ENCODE data around the gene PTH1R.

Gene PTH1R

DNA sequence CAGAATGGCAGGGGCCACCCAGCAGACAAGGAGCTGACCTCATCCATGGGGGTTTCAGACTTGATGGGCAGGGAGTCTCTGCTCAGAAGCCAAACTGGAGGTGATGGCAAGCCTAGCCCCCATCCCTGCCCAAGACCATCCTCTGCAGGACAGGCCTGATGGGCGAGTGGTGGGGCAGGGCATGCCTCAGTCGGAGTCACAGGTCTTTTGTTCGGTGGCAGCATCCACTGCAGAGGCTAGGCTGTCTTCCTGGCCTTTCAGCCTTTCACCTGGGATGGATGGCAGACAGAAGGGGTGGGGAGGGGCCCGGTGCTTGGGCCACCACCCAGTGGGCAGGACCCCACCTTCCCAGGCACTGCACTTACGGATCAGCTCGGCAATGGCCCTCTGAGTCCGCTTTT, 44.4 kb downstream of the PTH1R start:
- TF ChIP-seq GATA3 (IDR thresholded peaks at IDR 0.05; ENCODE audit: low read depth, low read length) (no peak), GATA2 (IDR thresholded peaks at IDR 0.05; ENCODE audit: low read depth, low read length) (no peak)

DNA sequence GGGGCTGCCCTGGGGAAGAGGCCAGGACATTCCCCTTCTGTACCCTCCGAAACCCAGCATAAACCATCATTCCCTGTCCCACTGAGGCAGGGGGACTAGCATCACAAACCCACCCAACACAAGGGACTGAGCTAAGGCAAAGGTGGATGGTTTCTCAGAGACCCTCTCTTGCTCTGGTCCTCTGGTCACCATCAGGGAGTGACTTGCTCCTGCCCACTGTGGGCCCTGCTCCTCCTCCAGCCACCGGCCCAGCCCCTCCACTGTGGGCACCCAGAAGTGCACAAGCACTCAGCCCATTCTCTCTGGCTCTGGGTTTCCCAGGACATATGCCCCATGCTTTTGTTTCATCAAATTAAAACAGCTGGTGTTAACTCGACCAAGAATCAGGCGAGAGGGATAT, 44.9 kb downstream of the PTH1R start:
- no peak for TF ChIP-seq GATA3 (IDR thresholded peaks at IDR 0.05; ENCODE audit: low read depth, low read length)
- TF ChIP-seq GATA2 (IDR thresholded peaks at IDR 0.05; ENCODE audit: low read depth, low read length), result no peak

DNA sequence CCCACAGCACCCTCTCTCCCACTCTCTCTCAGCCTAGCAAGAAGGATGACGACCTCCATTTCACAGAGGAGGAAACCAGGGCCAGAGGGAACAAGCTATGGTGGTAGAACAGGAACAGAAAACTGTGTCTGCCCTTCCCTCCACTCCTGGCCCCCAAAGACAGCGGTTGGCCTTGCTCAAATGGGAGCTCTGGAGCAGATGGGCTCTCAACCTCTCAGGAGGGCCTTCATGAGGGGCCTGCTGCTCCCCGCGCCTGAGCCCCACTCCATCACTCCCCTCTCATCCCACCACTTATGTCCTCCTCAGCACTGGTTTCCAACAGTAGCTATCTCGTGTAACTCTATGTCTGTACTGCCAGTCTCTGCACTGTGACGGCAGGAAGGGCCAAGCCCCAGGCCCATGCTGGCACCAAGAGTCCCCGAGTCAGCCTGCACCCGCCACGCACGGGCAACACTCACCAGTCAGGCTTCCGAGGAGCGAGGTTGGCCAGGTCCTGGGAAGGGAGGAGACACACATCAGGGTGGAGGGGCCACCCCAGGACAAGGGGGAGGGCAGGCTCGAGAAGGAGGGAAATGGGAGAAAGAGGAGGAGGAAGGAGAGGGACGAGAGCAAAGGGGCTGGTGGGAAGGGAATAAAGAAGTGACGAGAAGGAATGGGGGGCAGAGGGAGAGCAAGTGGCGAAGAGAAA, 45.5 kb downstream of the PTH1R start:
- TF ChIP-seq GATA3 (IDR thresholded peaks at IDR 0.05; ENCODE audit: low read depth, low read length), result no peak
- no peak for TF ChIP-seq GATA2 (IDR thresholded peaks at IDR 0.05; ENCODE audit: low read depth, low read length)

DNA sequence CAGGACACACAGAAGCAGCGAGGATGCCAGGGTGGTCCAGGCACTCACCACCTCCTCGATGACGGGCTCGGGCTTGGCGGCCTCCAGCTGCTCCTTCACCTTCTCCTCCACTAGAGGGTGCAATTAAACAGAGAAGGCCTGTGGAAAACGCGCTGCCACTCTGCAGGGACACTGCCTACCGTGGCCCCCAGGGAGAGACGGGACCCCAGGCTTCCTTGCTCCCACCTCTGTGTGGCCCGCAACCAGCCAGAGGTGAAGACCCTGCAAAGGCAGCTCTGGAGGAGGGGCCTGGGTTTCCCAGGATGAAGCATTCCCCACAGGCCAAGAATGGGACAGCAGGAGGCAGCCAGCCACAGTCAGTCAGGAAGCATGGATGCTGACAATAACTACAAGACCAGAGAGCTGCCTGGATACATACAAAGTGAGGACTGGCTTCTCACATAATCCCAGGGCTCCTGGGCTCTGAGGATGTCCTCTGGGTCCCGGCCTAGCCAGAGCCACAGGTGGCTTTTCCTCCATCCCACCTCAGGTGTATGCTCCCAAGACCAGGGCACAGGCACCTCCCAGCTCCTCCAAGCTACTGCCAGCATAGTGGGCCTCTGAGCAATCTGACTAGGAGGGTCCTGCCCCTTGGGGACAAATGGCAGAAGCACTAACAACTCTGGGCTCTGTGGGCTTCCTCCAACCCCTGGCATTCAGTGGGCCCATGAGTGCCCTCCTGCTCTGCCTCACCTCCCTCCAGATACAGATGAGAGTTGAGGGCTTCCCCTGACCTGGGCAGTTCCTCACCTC, 46.2 kb downstream of the PTH1R start:
- TF ChIP-seq GATA2 (IDR thresholded peaks at IDR 0.05; ENCODE audit: low read depth, low read length) (no peak), GATA3 (IDR thresholded peaks at IDR 0.05; ENCODE audit: low read depth, low read length) (no peak)

DNA sequence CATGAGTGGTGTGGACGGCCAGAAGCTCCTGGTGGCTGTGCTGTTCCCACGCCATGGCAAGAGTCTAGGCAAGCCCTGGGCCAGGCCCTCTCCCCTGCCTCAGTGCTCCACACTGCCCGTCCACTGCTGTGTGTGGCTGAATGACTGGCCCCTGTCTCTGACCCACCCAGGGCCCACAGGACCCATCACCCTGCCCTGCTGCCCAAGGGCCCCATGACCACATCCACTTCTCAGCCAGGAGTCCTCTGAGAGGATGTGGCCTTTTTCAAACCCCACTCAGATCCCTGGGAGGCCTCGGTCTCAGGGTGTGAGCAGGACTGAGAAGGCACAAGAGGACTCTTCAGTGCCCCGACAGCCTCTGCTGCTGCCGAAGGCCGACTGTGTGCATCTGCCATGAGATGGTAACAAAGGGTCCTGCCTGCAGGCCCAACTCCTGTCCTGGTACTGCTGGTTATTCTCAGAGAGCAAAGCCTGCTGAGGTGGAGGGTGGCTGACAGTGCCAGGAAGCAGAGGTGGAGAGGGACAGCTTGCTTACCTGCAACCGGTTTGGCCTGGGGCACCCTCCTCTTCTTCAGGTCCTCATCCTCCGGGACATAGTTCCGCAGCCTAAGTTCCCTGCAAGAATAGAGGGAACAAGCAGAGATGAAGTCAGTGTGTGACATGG, 47.5 kb downstream of the PTH1R start:
- TF ChIP-seq GATA3 (IDR thresholded peaks at IDR 0.05; ENCODE audit: low read depth, low read length) (no peak), GATA2 (IDR thresholded peaks at IDR 0.05; ENCODE audit: low read depth, low read length) (no peak)

DNA sequence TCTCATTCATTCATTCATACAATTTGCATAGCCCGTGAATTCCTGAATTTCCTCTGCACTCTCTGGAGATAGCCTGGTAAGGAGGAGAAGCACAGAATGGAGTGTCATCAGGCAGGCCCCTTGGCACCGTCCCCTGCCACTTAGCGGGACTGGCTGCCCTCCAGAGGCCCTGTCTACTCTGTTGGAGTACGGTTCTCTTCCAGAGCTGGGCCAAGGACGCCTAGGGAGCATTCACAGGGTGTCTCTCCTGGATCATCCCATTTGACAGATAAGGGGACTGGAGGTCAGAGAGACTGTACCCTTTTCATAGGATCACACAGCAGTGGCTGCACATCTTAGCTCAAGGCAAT, 48.0 kb downstream of the PTH1R start:
- TF ChIP-seq GATA2 (IDR thresholded peaks at IDR 0.05; ENCODE audit: low read depth, low read length) (no peak), GATA3 (IDR thresholded peaks at IDR 0.05; ENCODE audit: low read depth, low read length) (no peak)

DNA sequence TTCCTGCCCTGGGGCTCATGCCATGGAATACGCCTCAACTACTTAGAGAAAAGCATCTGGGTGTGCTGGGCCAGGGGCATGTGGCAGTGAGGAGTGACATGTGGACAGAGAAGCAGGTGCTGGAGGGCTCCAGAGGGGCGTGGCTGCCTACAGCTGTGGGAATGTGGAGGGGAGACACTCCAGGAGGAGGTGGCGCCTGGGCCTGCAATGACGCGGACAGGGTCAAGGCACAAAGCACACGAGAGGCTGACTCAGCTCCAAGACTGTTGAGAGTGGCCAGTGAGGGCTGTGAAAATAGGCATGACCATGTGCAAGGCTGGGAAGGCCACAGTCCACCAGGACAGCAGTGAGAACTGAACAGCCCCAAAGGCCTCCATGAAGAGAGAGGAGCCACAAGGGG, 48.5 kb downstream of the PTH1R start:
- TF ChIP-seq GATA3 (IDR thresholded peaks at IDR 0.05; ENCODE audit: low read depth, low read length), result no peak
- TF ChIP-seq GATA2 (IDR thresholded peaks at IDR 0.05; ENCODE audit: low read depth, low read length), result no peak

DNA sequence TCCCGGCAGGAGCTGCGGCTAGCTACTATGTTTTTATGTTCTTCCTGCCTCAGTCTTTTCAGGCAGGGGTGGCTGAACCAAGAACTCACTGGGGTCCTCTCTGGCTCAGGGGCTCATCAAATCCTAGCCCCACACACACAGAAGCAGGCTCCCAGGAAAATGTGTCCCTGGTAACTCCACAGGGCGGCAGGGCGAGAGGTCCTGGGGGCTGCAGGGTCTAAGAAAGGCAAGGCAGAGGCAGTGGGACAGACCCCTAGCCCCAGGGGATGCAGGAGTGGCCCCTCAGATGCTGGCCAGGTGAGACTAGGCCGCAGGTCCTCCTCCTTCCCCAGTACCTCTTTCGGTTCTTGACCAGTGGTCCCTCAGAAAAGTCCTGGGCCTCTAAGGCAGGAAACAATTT, 48.9 kb downstream of the PTH1R start:
- TF ChIP-seq GATA2 (IDR thresholded peaks at IDR 0.05; ENCODE audit: low read depth, low read length), result no peak
- no peak for TF ChIP-seq GATA3 (IDR thresholded peaks at IDR 0.05; ENCODE audit: low read depth, low read length)

DNA sequence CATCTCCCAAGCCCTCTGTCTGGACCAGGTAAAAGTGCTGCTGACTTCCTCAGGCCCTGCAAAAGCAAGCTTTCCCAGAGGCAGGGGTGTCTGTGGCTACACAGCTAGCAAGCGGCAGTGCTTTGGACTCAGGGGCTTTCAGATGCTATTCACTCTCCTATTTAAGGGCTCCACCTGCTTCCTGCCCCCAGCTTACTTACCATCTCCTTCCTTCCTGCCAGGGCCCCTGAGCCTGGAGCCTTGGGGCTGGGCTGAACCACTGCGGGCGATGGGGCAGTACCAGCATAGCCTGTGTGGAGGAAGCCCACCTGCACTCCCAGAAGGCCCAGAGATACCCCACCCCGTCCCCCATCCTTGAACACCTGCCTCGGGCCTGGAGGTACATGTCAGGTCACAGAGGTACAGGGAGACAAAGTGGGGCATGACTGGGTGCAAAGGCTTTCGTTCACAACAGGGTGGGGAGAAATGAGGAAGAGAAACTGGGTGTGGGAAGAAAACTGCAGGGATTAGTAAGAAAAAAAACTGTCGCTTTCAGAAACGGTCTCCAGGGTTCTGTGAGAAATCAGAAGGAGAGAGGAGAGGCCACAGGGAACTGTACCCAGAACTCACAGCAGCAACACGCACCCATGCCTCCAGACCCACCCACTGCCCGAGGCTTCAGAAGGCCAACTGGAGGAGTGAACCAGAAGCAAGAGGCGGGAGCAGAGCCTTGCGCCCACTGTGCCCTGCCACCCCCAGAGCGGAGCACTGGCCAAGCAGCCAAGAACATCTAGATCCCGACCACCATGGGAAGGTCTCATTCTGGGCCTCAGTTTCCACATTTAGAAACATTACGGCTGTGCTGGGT, 49.6 kb downstream of the PTH1R start:
- TF ChIP-seq GATA3 (IDR thresholded peaks at IDR 0.05; ENCODE audit: low read depth, low read length) (no peak), GATA2 (IDR thresholded peaks at IDR 0.05; ENCODE audit: low read depth, low read length) (no peak)

DNA sequence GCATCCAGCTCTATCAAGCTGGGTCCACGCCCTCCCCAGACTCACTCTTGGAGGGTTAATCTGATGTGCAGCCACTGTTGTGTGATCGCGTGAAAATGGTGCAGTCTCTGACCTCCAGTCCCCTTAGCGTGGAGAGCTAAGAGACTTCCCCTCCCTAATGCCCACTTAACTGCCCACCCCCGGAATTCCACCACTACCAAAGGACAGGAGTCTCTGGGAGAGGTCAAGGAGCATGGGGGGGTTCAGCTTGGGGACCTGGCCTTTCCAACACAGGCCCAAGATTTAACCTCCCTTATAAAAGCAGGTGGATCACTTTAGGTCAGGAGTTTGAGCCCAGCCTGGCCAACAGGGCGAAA, 50.2 kb downstream of the PTH1R start:
- TF ChIP-seq GATA2 (IDR thresholded peaks at IDR 0.05; ENCODE audit: low read depth, low read length) (no peak), GATA3 (IDR thresholded peaks at IDR 0.05; ENCODE audit: low read depth, low read length) (no peak)

DNA sequence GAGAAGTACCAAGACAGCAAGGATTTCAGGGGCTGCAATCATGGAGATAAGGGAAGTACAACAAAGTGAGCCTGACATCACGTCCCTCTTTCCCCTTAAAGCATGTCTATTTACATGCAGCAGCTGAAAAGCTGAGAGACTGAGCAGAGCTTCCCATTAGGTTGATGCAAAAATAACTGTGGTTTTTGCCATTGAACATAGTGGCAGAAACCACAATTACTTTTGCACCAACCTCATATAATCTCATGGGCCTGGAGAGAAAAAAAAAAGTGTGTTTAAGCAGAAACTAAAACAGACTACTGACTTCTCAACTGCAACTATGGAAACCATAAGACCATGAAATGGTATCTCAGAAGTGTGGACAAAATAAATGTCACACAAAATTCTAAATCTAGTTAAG, 50.8 kb downstream of the PTH1R start:
- TF ChIP-seq GATA2 (IDR thresholded peaks at IDR 0.05; ENCODE audit: low read depth, low read length), result no peak
- no peak for TF ChIP-seq GATA3 (IDR thresholded peaks at IDR 0.05; ENCODE audit: low read depth, low read length)

DNA sequence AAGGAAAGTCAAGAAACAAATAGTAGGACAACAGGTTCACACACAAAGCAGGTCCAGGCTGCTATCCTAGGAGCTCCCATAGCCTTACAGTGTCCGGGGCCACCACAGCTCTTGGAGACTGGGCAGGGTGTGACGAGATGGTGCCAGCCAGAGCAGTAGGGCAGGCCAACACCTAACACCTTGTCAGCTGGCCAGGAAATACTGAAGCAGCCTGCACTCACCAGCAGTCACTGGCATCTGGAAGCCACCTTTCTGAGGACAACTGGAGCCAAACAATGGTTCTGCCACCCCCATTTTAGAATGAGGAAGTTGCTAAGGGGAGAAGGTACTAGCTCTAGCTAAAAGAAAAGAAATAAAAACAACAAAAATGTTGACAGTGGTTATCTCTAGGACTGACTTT, 51.8 kb downstream of the PTH1R start:
- TF ChIP-seq GATA2 (IDR thresholded peaks at IDR 0.05; ENCODE audit: low read depth, low read length) (no peak), GATA3 (IDR thresholded peaks at IDR 0.05; ENCODE audit: low read depth, low read length) (no peak)

DNA sequence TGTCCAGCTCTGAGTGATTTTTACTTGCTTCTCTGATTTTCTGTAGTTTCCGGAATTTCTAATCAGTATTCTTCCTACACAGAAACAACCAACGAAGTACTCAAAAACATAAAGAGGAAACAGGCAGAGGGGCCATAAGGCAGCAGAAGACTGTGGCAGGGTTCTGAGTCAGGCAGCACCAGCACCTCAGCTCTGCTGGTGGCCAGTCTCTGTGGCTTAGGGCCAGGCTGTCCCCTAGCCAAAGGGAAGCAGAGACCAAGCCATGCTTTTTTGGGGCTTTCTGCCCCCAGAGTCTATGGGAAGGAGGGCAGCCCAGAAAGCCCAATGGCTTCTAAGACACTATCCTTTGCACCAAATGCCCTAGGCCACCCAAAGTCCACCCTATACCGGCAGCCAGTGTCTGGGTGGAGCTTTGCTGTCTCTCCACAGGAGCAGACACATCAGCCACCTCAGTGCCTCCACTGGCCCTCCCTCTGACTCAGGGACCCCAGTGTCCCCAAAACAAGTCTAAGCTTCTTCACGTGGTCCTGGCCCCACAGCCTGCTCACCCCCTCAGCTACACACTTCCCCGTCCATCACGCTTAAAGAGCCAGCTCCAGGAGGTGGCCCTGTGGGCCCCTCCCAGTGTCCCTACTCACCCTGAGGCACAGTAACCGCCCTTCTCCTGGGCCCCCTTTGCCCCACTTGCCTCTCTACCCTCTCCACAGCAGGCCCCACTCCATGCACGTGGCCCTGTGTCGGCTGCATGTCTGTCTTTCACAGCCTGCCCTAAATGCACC, 52.8 kb downstream of the PTH1R start:
- TF ChIP-seq GATA3 (IDR thresholded peaks at IDR 0.05; ENCODE audit: low read depth, low read length), result no peak

Measured in SH-SY5Y (cell line).